Measurements from ENCODE around the gene RENBP.
"Not testable (repeated sequence)": the region's sequence is repeated elsewhere in the genome, so short reads cannot be mapped to it uniquely, and the experiment has no call there.

Gene RENBP

GRCh38 chrX:153944140-153944799 is at the start of gene RENBP:
Gene RENBP (minus strand): TSS chrX:153944643. CDS start chrX:153944610, 33 bp downstream.
- DNase-seq (ENCODE audit: low read depth in 4 of 4, low spot score in 1 of 4): peak in 1 of 4 experiments; percentile 23

- no peak for DNase-seq (ENCODE audit: low read depth in 4 of 4, low spot score in 1 of 4)
These were observed 49.5 kb upstream of the RENBP start for GRCh38 chrX:153993978-153994377.

GRCh38 chrX:153993079-153993478 is 48.6 kb upstream of the RENBP start:
- DNase-seq (ENCODE audit: low read depth in 4 of 4, low spot score in 1 of 4): no peak

DNA sequence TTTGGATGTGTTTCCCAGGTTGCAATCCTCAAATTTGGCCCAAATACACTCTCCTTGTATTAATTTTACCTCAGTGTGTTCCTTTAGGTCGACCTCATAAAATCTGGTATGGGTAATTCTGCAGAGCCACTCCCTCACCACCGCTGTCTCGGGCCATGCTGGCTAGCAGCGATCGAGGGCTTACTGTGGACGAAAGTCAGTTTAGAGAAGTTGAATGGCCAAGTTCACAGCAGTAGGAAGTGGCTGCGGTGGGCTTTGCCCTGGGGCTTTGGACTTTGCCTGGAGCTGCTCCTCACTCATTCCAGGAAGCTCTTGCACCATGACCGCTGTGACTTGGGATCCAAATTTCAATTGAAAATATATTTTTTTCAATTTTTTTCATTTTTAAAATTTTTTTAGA is 47.7 kb upstream of the RENBP start:
- no peak for DNase-seq (ENCODE audit: low read depth in 4 of 4, low spot score in 1 of 4)

DNA sequence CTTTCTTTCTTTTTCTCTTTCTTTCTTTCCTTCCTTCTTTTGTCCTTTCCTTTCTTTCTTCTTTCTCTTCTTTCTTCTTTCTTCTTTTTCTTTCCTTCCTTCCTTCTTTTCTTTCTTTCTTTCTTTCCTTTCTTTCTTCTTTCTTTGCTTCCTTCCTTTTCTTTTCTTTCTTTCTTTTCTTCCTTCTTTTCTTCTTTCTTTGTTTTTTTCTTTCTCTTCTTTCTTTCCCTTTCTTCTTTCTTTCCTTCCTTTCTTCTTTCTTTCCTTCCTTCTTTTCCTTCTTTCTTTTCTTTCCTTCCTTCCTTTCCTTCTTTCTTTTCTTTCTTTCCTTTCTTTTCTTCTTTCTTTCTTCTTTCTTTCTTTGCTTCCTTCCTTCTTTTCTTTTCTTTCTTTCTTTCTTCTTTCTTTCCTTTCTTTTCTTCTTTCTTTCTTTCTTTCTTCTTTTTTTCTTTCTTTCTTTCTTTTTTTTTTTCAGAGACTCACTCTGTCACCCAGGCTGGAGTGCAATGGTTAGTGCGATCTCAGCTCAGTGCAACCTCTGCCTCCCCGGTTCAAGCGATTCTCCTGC is 46.7 kb upstream of the RENBP start:
- no peak for DNase-seq (ENCODE audit: low read depth in 4 of 4, low spot score in 1 of 4)

DNA sequence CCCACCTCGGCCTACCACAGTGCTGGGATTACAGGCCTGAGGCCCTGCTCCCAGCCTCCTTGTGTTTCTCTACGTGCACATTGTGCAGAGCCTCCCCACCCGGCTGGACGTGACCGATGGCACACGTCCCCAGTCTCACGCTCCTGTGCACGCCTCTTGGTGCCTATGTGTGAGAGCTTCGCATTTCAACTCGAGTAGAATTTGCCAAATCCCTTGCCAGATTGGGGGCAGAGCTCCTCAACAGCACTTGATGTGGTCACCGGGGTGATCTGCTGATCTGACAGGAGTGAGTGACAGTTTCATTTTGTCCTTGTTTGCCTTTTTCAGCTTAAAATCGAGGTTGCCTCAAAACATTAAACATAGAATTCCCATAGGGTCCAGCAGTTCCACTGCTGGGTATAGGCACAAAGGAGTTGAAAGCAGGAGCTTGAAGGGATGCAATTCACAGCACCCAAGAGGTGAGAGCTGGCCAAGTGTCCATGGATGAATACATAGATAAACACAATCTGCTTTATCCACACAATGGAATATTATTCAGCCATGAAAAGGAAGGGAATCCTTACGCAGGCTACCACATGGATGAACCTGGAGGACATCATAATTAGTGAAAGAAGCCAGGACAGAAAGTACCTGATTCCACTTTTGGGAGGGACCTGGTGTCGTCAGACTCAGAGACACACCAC is 45.7 kb upstream of the RENBP start:
- DNase-seq (ENCODE audit: low read depth in 4 of 4, low spot score in 1 of 4): no peak

- no peak for DNase-seq (ENCODE audit: low read depth in 4 of 4, low spot score in 1 of 4)
These were observed 44.0 kb upstream of the RENBP start for GRCh38 chrX:153988493-153988892.

GRCh38 chrX:153984351-153985178 is 40.1 kb upstream of the RENBP start:
- DNase-seq (ENCODE audit: low read depth in 4 of 4, low spot score in 1 of 4): peak in 2 of 4 experiments; percentile 39 to 40

DNA sequence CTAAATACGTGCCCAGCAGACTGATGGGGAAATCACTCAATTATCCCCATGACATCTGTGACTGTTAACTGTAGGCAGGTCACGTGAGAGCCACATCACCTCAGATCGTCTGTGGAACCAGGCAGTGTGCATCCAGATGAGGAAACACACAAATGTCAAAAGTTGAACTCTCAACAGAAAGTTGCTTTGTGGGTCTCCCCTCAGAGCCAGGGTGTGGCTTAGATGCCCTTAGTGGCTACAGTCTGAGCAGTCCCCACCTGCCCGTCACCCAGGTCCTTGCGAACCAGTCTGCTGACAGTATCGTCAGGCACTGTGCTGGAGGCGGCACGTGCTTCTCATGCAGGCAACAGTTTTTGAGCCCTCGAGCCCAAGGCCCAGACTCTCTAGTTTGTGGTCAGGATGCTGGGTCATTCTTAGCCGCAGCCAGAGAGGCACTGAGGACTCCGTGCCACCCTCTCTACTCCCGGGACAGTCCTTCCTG is 38.9 kb upstream of the RENBP start:
- no peak for DNase-seq (ENCODE audit: low read depth in 4 of 4, low spot score in 1 of 4)

DNA sequence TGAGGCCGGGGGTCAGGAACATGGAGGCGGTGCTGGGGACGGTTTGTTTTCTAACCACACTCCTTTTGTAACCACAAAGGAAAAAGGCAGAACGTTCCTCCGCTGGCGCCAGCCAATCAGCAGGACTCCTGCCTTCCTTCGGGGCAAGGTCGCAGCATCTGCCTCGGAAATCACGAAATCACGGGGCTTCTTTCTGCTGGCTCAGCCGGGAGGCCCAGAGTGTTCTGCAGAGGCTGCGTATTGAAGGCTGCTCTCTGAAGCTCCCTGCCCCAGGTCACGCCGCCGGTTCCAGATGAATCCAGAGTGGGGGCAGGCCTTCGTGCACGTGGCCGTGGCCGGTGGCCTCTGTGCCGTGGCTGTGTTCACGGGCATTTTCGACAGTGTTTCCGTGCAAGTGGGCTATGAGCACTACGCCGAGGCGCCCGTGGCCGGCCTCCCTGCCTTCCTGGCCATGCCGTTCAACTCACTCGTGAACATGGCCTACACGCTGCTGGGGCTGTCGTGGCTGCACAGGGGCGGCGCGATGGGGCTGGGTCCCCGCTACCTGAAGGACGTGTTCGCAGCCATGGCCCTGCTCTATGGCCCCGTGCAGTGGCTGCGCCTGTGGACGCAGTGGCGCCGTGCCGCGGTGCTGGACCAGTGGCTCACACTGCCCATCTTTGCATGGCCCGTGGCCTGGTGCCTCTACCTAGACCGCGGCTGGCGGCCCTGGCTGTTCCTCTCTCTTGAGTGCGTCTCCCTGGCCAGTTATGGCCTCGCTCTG is 37.5 kb upstream of the RENBP start:
- peak in 2 of 4 experiments; percentile 38 to 55 for DNase-seq (ENCODE audit: low read depth in 4 of 4, low spot score in 1 of 4)

GRCh38 chrX:153981231-153981630 is 36.8 kb upstream of the RENBP start:
- DNase-seq (ENCODE audit: low read depth in 4 of 4, low spot score in 1 of 4): no peak

DNA sequence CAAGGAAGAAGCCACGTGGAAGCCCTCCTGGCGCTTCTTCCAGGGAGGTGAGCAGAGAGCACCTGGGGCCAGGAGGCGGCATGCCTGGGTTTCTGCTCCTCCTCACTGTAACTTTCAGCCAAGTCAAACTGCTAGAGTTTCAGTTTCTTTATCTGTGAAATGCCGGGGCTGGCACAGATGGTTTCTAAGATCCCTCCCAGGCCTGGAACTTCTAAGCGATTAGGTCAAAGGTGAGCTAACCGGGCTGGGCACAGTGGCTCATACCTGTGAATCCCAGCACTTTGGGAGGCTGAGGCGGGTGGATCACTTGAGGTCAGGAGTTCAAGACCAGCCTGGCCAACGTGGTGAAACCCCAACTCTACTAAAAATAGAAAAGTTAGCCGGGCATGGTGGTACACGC is 36.0 kb upstream of the RENBP start:
- DNase-seq (ENCODE audit: low read depth in 4 of 4, low spot score in 1 of 4): not testable (repeated sequence)

DNA sequence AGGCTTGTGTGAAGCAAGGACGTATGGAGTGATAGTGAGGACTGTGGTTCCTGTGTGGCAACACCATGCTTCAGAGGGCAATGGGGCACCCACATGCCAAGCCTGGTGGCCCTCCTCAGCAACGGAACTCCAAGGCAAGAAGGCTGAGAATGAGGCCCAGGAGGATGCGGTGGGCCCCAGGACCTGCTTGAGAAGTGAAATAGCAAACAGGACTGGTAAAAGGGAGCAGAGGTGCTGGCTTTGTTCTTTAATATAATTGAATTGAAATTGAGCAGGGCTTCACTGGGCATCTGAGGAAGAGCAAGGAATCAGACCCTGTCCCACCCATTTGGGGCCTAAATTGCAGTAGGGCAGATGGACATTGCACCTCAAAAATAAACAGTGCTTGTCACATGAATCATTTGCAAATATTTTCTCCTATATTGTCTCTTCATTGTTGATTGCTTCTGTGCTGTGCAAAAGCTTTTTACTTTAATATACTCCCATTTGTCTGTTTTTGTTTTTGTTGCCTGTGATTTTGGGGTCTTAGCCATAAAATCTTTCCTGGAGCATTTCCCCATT is 30.4 kb upstream of the RENBP start:
- DNase-seq (ENCODE audit: low read depth in 4 of 4, low spot score in 1 of 4): no peak

- no peak for DNase-seq (ENCODE audit: low read depth in 4 of 4, low spot score in 1 of 4)
These were observed 29.7 kb upstream of the RENBP start for GRCh38 chrX:153974003-153974725.

- no peak for DNase-seq (ENCODE audit: low read depth in 4 of 4, low spot score in 1 of 4)
These were observed 28.9 kb upstream of the RENBP start for GRCh38 chrX:153973127-153974002.

DNA sequence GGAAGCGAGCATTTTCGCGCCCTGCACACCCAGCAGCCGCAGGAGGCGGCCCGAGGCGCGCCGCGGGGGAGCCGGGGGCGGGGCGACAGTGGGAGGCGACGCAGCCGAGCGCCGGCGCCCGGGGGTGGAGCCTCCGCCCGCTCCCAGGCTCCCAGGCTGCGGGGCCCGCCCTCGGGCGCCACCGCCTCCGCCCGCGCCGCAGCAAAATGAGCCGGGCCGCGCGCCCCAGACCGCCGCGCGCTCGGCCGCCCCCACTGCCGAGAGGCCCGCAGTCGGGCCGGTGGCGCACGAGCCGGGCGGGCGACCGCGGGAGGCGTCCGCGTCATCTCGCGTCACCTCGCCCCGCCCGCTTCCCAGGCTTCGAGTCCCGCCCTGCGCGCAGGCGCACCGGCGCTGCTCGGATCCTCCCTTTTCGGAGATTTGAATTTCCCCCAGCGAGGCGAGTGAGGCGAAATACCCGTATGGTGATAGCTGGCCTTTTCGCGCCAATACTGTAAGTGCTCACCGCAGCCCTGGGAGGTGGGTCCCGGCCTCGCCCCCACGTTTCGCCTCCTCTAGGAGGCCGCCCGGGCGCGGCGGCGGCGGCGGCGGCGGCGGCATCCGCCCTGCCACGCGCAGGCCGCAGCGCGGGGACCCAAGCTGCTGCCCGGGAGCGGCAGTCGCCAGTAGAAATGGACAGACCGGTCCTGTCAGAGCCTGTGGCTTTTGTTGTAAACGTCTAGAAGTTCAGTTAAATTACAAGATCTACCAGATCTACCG is 28.1 kb upstream of the RENBP start, which contains the start of gene TMEM187:
Gene TMEM187 (plus strand): TSS at position 387 of the 759 bp plus-strand sequence. CDS start 9,309 bp downstream, outside the sequence.
- DNase-seq (ENCODE audit: low read depth in 4 of 4, low spot score in 1 of 4): peak; percentile 63 to 82 (median 75)

DNA sequence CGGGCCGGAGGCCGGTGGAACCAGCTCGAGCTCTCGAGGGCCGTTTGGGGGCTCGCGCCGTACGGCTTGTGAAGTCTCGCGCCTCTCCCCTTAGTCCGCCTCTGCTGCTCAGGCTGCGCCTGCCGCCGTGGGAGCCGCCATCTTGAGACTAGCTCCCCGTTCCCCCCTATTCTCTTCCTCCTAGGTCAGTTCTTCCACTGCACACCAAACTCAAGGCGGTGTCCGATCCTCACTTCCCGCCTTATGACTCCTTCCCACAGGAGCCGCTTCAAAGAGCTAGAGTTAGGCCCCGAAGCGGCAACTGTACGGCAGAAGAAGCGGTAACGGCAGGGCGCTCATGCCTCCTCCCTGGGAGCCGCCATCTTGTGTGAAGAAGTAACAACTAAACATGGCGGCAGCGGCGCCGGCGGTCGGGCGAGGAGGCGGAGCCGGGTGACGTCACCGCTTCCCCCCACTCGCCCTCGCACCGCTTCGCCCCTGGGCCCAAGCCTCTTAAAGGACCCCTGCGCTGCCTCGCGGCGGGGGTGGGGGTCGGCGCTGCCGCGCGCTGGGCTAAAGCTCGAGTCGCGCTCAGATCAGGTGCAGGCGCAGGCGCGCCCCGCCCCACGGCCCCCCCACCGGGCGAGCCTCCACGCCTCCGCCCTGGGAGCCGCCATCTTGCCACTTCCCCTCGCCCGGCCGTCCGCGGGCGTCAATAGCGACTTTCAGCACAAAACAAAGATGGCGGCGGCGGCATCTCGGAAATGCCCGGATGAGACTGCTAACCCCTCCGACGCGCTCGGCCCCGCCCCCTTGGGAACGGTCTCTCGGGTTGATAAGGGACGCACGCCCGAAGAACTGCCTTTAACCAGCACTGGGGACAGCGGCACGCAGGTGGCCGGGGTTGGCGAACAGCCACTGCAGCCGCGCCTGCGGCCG is 27.3 kb upstream of the RENBP start, which contains the start of gene HCFC1:
Gene HCFC1 (minus strand): TSS at position 369 of the 918 bp plus-strand sequence. CDS start 978 bp downstream, outside the sequence.
- peak; percentile 65 to 82 (median 78) for DNase-seq (ENCODE audit: low read depth in 4 of 4, low spot score in 1 of 4)

Measured in stimulated activated CD4-positive, alpha-beta T cell treated with anti-CD3 and anti-CD28 coated beads, Interleukin-1b, Interleukin-23, amount 100 ng/mL, for 24 hours (primary cell).